K562 (cell line): ENCODE results near the gene GEMIN2.
"Not testable (repeated sequence)": the region's sequence is repeated elsewhere in the genome, so short reads cannot be mapped to it uniquely, and the experiment has no call there.

Experiments used
- CHD1 ChIP-seq: fragments of 200-600 bp; sonication (generic); IDR thresholded peaks from one replicate; pipeline ENCODE4 v1.6.1; 2012; ENCODE audit warnings: mild to moderate bottlenecking, moderate library complexity, low read length, inconsistent platforms
- HDAC1 ChIP-seq, 2 experiments: fragments of 450-650 bp; IDR thresholded peaks; 2 replicates each; pipeline ENCODE4 v1.6.1; 2016 to 2017; ENCODE audit warnings: inconsistent platforms in 1 of 2, mild to moderate bottlenecking in 1 of 2, moderate library complexity in 1 of 2
- NFYB ChIP-seq: IDR thresholded peaks from 2 replicates; pipeline ENCODE4 v1.6.1; 2011; ENCODE audit warnings: mild to moderate bottlenecking, moderate library complexity; ENCODE audit not compliant: insufficient read length; ENCODE audit errors: extremely low read depth
- POU5F1 ChIP-seq: fragments of 150-350 bp; IDR thresholded peaks from 2 replicates; pipeline ENCODE4 v1.6.1; 2014; ENCODE audit warnings: borderline replicate concordance, low read length, low read depth, mild to moderate bottlenecking; ENCODE audit not compliant: partially characterized antibody
- RCOR1 ChIP-seq, 2 experiments: IDR thresholded peaks; 2 replicates each; pipeline ENCODE4 v1.6.1; 2012; ENCODE audit warnings: low read depth in 2 of 2, low read length in 2 of 2, borderline replicate concordance in 1 of 2, improper control_type of control experiment in 1 of 2
- SMARCC2 ChIP-seq: fragments of 450-650 bp; IDR thresholded peaks from 2 replicates; pipeline ENCODE4 v1.6.1; 2017; ENCODE audit warnings: antibody characterized with exemption, moderate library complexity, mild to moderate bottlenecking, low read depth
- TF ChIP-seq, protein P1 (sequence below): sonication (generic); formaldehyde crosslinking; IDR thresholded peaks from 2 replicates; pipeline ENCODE4 v1.8.0; 2023; ENCODE audit warnings: missing genetic modification reagents, mild to moderate bottlenecking, borderline replicate concordance
- TF ChIP-seq, protein P2 (sequence below), 3 experiments: IDR thresholded peaks in 2 of 3; conservative IDR thresholded peaks in 1 of 3; 2 replicates each; pipeline ENCODE4 v1.5.1; 2011 to 2012; ENCODE audit warnings: low read length in 3 of 3, mild to moderate bottlenecking in 3 of 3, control low read depth in 2 of 3, improper control_type of control experiment in 1 of 3, inconsistent platforms in 1 of 3, low read depth in 1 of 3, mixed read lengths in 1 of 3, moderate library complexity in 1 of 3; ENCODE audit not compliant: insufficient read depth in 2 of 3
- TF ChIP-seq, protein P3 (sequence below): fragments of 450-650 bp; formaldehyde crosslinking; IDR thresholded peaks from 2 replicates; pipeline ENCODE4 v1.4.0; 2020; ENCODE audit warnings: mild to moderate bottlenecking, mixed read lengths

DNA sequence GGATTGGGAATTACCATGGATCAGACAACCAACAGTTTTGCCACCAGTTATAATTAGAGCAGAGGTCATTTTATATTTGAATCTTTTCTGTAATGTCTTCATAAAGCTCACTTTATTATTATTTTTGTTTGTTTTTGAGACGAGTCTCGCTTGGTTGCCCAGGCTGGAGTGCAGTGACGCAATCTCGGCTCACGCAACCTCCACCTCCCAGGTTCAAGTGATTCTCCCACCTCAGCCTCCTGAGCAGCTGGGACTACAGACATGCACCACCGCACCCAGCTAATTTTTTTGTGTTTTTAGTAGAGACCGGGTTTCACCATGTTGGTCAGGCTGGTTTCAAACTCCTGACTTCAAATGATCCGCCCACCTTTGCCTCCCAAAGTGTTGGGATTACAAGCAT lies 23.7 kb downstream of the GEMIN2 start:
- TF ChIP-seq, protein P1, sequence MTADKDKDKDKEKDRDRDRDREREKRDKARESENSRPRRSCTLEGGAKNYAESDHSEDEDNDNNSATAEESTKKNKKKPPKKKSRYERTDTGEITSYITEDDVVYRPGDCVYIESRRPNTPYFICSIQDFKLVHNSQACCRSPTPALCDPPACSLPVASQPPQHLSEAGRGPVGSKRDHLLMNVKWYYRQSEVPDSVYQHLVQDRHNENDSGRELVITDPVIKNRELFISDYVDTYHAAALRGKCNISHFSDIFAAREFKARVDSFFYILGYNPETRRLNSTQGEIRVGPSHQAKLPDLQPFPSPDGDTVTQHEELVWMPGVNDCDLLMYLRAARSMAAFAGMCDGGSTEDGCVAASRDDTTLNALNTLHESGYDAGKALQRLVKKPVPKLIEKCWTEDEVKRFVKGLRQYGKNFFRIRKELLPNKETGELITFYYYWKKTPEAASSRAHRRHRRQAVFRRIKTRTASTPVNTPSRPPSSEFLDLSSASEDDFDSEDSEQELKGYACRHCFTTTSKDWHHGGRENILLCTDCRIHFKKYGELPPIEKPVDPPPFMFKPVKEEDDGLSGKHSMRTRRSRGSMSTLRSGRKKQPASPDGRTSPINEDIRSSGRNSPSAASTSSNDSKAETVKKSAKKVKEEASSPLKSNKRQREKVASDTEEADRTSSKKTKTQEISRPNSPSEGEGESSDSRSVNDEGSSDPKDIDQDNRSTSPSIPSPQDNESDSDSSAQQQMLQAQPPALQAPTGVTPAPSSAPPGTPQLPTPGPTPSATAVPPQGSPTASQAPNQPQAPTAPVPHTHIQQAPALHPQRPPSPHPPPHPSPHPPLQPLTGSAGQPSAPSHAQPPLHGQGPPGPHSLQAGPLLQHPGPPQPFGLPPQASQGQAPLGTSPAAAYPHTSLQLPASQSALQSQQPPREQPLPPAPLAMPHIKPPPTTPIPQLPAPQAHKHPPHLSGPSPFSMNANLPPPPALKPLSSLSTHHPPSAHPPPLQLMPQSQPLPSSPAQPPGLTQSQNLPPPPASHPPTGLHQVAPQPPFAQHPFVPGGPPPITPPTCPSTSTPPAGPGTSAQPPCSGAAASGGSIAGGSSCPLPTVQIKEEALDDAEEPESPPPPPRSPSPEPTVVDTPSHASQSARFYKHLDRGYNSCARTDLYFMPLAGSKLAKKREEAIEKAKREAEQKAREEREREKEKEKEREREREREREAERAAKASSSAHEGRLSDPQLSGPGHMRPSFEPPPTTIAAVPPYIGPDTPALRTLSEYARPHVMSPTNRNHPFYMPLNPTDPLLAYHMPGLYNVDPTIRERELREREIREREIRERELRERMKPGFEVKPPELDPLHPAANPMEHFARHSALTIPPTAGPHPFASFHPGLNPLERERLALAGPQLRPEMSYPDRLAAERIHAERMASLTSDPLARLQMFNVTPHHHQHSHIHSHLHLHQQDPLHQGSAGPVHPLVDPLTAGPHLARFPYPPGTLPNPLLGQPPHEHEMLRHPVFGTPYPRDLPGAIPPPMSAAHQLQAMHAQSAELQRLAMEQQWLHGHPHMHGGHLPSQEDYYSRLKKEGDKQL (CRISPR knock-in tag): not testable (repeated sequence)
- TF ChIP-seq, protein P2, sequence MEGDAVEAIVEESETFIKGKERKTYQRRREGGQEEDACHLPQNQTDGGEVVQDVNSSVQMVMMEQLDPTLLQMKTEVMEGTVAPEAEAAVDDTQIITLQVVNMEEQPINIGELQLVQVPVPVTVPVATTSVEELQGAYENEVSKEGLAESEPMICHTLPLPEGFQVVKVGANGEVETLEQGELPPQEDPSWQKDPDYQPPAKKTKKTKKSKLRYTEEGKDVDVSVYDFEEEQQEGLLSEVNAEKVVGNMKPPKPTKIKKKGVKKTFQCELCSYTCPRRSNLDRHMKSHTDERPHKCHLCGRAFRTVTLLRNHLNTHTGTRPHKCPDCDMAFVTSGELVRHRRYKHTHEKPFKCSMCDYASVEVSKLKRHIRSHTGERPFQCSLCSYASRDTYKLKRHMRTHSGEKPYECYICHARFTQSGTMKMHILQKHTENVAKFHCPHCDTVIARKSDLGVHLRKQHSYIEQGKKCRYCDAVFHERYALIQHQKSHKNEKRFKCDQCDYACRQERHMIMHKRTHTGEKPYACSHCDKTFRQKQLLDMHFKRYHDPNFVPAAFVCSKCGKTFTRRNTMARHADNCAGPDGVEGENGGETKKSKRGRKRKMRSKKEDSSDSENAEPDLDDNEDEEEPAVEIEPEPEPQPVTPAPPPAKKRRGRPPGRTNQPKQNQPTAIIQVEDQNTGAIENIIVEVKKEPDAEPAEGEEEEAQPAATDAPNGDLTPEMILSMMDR (IDR thresholded peaks at IDR 0.05 in 2 of 3, conservative IDR thresholded peaks at IDR 0.05 in 1 of 3; ENCODE audit: insufficient read depth in 2 of 3, low read depth in 1 of 3, low read length in 3 of 3): not testable (repeated sequence)
- TF ChIP-seq POU5F1; SMARCC2; NFYB; RCOR1 (IDR thresholded peaks at IDR 0.05; ENCODE audit: borderline replicate concordance in 1 of 2, low read depth in 2 of 2, low read length in 2 of 2); HDAC1 (IDR thresholded peaks at IDR 0.05); CHD1: not testable (repeated sequence)
- TF ChIP-seq, protein P3, sequence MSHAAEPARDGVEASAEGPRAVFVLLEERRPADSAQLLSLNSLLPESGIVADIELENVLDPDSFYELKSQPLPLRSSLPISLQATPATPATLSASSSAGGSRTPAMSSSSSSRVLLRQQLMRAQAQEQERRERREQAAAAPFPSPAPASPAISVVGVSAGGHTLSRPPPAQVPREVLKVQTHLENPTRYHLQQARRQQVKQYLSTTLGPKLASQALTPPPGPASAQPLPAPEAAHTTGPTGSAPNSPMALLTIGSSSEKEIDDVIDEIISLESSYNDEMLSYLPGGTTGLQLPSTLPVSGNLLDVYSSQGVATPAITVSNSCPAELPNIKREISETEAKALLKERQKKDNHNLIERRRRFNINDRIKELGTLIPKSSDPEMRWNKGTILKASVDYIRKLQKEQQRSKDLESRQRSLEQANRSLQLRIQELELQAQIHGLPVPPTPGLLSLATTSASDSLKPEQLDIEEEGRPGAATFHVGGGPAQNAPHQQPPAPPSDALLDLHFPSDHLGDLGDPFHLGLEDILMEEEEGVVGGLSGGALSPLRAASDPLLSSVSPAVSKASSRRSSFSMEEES (CRISPR knock-in tag): not testable (repeated sequence)
